T-helper 2 cell (primary cell): ENCODE data around the gene NACAD.
"Not testable (repeated sequence)": the region's sequence is repeated elsewhere in the genome, so short reads cannot be mapped to it uniquely, and the experiment has no call there.

Source experiments
- DNase-seq, 5 experiments: peaks; one replicate each; pipeline versions ENCODE4 v3.0.0 to v3.0.0-alpha.2; 2012 to 2022

Gene NACAD

GRCh38 chr7:45053401-45053800, 35.4 kb downstream of the NACAD start:
- DNase-seq = no peak

GRCh38 chr7:45052011-45052410, 36.8 kb downstream of the NACAD start:
- no peak for DNase-seq

DNA sequence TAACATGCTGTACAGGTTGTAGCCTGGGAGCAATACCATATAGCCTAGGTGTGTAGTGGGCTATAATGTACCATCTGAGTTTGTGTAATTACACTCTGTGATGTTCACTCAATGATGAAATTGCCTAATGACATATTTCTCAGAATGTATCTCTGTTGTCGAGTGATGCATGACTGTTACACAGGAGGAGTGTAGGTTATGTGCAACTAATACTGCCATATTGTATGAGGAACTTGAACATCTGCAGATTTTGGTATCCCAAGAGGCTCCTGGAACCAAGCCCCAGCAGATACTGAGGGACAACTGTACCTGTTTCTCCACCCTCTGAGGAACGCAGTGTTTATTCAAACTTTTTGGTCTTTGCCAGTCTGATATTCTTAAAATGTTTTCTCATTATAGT, 38.6 kb downstream of the NACAD start:
- no peak for DNase-seq

- no peak for DNase-seq
These were observed 40.0 kb downstream of the NACAD start for GRCh38 chr7:45048748-45049147.

DNA sequence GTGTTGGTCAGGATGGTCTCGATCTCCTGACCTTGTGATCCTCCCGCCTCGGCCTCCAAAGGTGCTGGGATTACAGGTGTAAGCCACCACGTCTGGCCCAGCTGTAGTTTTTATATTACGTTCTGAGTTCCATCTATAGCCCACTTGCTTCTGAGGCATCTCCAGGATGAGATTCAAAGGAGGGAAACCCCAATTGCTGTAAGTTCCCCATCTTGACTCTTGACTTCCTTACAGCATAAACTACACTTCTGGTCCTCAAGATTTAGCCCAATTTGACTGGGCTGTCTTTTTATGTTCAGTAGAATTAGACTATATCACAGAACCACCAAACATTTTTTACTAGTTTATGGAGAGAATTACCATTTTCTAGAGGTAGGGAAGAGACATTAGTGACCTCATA, 44.4 kb downstream of the NACAD start:
- no peak for DNase-seq

GRCh38 chr7:45039106-45039505, 49.7 kb downstream of the NACAD start:
- DNase-seq = no peak

DNA sequence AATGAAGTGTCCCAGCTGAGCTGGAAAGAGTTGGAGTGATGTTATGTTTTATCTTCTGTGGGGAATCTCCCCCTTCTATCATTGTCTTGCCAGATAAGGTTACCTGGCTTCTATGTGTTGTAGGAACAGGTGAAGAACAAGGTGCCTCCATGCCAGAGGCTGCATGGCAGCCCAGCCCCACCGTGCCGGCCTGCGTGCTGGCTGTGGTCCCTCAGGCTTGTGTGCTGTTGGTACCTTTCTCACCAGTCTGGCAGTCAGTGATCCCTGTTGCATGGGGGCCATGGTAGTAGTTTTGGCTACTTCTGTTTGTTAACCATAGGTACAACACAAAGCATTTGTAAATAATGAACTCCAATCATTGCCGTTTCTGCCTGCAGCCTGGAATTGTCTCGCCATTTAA, 50.9 kb downstream of the NACAD start:
- DNase-seq = no peak

- DNase-seq = peak in 1 of 5 experiments; percentile 51
These were observed 52.0 kb downstream of the NACAD start for GRCh38 chr7:45036796-45037195.

- DNase-seq = no peak
These were observed 52.5 kb downstream of the NACAD start for GRCh38 chr7:45036317-45036716.

- DNase-seq = peak in 1 of 5 experiments; percentile 51
These were observed 52.9 kb downstream of the NACAD start for GRCh38 chr7:45035893-45036292.

GRCh38 chr7:45035371-45035770, 53.4 kb downstream of the NACAD start:
- no peak for DNase-seq

DNA sequence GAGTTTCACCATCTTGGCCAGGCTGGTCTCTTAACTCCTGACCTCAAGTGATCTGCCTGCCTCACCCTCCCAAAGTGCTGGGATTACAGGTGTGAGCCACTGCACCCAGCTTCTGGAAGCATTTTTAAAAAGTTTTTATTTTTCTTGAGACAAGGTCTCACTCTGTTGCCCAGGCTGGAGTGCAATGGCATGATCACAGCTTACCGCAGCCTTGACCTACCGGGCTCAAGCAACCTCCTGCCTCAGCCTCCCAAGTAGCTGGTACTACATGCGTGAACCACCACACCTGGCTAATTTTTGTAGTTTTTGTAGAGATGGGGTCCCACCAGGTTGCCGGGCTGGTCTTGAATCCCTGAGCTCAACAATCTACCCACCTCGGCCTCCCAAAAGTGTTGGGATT, 54.1 kb downstream of the NACAD start:
- DNase-seq = not testable (repeated sequence)

DNA sequence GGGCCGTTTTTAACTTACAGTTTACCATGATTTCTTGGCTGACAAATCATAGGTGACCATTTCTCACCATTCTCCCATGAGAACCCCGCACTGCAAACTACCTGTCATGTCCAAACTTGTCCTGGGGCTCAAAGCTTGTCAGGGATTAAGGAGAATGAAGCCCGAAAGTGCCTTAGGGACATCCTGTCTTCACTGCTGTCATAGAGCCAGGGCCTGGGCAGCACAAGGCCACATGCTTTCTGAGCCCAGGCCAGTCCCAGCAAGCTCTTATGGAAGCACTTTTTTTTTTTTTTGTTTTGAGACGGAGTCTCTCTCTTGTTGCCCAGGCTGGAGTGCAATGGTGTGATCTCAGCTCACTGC, 54.9 kb downstream of the NACAD start:
- no peak for DNase-seq

DNA sequence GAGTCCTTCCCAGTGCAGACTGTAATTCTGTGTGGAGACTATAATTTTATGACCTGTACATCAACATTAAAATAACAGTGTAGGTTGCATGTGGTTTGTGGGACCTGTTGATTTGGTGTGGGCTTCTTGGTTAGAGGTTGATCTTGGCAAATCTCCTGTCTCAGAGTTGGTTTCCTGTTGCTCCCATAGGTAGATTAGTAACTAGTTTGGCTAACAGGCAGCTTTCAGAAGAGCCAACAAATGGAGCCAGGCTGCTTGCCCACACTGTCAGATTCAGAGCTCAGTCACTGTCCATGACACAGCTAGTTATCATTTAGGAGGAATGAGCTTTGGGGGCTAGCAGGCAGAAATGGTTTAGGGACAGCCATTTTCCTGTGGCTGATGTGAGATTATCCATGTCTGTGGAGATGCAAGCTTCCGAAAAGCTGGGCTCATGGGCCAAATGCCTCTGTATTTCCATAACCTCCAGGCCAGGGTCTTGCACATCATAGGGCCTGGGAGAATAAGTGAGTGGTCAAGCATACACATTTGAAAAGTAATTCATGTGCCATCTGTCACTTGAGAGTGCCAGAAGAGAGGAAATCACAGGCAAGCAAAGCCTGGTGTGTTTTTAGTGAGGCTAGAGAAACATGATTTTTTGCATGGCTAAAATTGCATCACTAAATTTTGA, 55.4 kb downstream of the NACAD start:
- peak in 2 of 5 experiments; percentile 39 to 65 for DNase-seq

GRCh38 chr7:45032421-45032820, 56.3 kb downstream of the NACAD start:
- DNase-seq = no peak

- DNase-seq = no peak
These were observed 56.9 kb downstream of the NACAD start for GRCh38 chr7:45031829-45032228.
